ENCODE data around the gene LENG8. TPM values are rescaled to one million over a fixed set of nuclear protein-coding genes. Genes with fewer than 3 reads are reported as not detected.
A peak's percentile ranks its signal among the peaks of the same experiment; 100 is the strongest.

The LENG8 gene
- total RNA-seq, 1 donor from 2014 or later = 36.6 TPM

DNA sequence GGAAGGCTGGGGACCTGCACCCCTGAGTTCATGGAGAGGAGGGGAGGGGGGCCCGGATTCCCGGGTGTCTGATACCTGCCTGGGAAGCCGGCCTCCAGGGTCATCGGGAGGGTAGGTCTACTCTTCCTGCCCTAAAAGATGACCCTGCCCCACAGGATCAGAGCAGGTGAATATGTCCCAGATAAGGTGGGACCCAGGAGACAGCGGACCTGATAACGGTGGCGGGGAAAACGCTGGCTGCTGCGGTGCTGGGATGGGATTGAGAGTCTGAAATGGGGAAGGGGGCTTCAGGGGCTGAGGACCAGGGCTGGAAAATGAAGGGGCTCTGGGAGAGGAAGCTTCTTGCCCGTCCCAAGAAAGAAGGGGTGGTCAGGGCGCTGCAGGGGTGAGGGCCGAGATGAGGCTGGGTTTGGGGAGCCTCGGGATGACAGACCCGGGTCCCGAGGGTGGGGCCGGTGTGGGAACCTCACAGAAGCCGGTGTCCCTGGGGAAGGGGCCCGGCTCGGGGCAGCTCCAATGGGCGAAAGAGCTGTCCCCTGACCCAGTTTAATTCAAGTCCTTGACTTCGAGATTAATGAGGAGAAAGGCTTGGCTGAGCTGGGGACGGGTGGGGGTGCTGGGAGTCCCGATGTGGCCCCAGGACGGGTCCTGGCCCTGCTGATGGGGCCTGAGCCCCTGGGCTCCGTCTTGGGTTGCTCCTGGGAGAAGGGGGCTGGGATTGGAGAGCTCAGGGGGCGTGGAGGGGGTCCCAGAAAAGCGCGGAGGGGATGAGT lies 32.9 kb upstream of the LENG8 start:
- H3K4me2 ChIP-seq = peak overlapping the region; percentile 99
- peak overlapping the region; percentile 83 for H3K27ac Mint-ChIP-seq

DNA sequence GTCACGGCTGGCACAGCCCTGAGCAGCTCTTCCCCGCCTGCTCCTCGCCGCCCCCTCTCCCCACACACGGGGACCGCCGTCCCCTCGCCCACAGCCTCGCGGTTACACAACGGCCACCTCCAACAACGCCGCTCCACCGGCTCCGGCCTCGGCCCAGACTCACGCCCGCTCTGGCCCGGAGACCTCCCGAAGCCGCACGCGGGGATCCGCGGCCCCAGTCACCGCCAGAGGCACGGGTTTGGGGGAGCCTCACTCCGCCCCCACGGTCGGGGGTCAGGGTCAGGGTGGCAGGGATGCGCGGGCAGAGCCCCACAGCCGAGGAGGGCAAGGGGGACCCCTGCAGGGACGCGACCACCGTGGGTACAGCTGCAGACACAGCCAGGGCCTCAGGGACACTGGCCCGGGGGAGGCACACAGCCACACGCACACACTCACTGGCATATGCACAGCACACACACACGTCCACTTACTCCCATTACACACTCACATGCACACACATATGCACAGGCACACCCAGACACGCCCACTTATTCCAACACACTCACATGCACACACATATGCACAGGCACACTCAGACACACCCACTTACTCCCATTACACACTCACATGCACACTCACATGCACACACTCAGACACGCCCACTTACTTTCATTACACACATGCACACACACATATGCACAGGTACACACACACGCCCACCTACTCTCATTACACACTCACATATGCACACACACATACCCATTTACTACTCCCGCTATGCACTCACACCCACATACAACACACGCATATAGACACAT lies 32.1 kb upstream of the LENG8 start:
- H3K4me3 ChIP-seq = peak overlapping the region; percentile 100
- peak overlapping the region; percentile 85 for H3K4me3 Mint-ChIP-seq
- peak; percentile 34 for DNase-seq (ENCODE audit: low spot score)

More for the DNA sequence above, 32.9 kb upstream of the LENG8 start:
- Mint-ChIP-seq H3K9me3 (peaks cover 8% of the 10 kb centered on the region), H3K4me1 (peaks cover 34% of the 10 kb centered on the region), H3K27me3 (ENCODE audit: insufficient read depth, low read depth) (peaks cover 15% of the 10 kb centered on the region), H3K36me3 (peaks cover 12% of the 10 kb centered on the region), H3K4me3 (peak overlapping the region; percentile 85)
- TF ChIP-seq, protein P1, sequence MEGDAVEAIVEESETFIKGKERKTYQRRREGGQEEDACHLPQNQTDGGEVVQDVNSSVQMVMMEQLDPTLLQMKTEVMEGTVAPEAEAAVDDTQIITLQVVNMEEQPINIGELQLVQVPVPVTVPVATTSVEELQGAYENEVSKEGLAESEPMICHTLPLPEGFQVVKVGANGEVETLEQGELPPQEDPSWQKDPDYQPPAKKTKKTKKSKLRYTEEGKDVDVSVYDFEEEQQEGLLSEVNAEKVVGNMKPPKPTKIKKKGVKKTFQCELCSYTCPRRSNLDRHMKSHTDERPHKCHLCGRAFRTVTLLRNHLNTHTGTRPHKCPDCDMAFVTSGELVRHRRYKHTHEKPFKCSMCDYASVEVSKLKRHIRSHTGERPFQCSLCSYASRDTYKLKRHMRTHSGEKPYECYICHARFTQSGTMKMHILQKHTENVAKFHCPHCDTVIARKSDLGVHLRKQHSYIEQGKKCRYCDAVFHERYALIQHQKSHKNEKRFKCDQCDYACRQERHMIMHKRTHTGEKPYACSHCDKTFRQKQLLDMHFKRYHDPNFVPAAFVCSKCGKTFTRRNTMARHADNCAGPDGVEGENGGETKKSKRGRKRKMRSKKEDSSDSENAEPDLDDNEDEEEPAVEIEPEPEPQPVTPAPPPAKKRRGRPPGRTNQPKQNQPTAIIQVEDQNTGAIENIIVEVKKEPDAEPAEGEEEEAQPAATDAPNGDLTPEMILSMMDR (IDR thresholded peaks at IDR 0.05) = no peak
- TF ChIP-seq EZH2phosphoT487 (IDR thresholded peaks at IDR 0.05) (no peak), EZH2 (IDR thresholded peaks at IDR 0.05) (no peak)
- Histone ChIP-seq H3K27me3 (peaks cover 11% of the 10 kb centered on the region), H4K20me1 (ENCODE audit: low read depth) (peaks cover 17% of the 10 kb centered on the region), H3K9ac (peak overlapping the region; percentile 61), H3F3A (ENCODE audit: low read depth) (peaks cover 37% of the 10 kb centered on the region), H3K9me3 (ENCODE audit: low read depth) (no peaks in the 10 kb centered on the region), H3K36me3 (no peaks in the 10 kb centered on the region), H2AFZ (replicated peaks) (no peak overlapping the region), H3K79me2 (ENCODE audit: low read depth) (peaks cover 46% of the 10 kb centered on the region), H3K4me3 (peak overlapping the region; percentile 100), H3K4me1 (peaks cover 33% of the 10 kb centered on the region), H3K27ac (peak overlapping the region; percentile 67)
- DNase-seq (ENCODE audit: low spot score) = peak; percentile 19

DNA sequence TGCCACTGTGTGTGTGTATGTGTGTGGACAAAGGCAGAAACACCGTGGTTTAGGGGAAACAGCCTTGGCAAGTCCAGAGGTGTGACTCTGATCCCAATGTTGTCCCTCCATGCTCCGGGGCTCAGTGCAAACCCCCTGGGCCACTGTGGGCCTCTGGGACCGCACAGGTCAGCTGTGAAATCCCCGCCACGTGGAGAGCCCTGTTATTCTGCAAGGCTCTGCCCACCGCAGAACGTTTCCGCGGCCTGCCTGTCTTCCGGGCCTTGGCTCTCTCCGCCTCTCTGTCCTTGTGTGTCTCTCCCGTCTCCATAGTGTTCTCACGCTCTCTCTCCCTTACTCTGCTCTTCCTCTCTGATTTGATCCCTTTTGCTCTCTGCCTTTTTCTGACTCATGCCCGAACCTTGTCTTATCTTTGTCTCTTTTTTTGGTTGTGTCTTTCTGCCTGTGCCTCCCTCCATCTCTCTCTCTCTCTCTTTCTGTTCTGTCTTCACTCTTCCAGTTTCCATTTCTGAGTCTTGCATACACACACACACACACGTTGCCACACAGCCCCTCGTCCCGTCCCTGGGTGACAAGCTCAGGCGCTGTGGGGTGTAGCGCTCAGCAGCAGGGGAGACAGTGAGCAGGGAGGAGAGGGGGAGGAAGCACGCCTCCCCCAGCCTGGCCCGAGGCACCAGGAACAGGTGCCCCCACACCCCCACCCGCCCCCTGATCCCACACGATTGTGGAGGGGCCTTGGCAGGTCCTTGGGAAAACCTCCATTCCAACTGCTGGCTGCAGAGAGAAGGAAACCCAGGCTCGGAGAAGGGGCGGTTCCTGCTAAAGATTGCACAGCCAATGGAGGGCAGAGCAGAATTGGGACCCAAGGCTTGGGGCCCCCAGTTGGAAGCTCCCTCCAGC lies 30.7 kb upstream of the LENG8 start:
- peak; percentile 45 for DNase-seq (ENCODE audit: low spot score)
- H3K9ac ChIP-seq = no peak overlapping the region
- H3K4me1 ChIP-seq = peaks cover 44% of the 10 kb centered on the region
- peaks cover 30% of the 10 kb centered on the region for H4K20me1 ChIP-seq (ENCODE audit: low read depth)
- H3K27me3 ChIP-seq = peaks cover 11% of the 10 kb centered on the region
- H2AFZ ChIP-seq (replicated peaks) = no peak overlapping the region
- H3F3A ChIP-seq (ENCODE audit: low read depth) = peaks cover 49% of the 10 kb centered on the region
- TF ChIP-seq, protein P1 (IDR thresholded peaks at IDR 0.05) = no peak
- TF ChIP-seq EZH2phosphoT487 (IDR thresholded peaks at IDR 0.05) = no peak
- no peak for TF ChIP-seq EZH2 (IDR thresholded peaks at IDR 0.05)
- H3K4me3 ChIP-seq = peak overlapping the region; percentile 15
- peaks cover 8% of the 10 kb centered on the region for H3K9me3 Mint-ChIP-seq
- peak overlapping the region; percentile 85 for H3K27ac Mint-ChIP-seq
- peaks cover 46% of the 10 kb centered on the region for H3K79me2 ChIP-seq (ENCODE audit: low read depth)
- H3K4me3 Mint-ChIP-seq = peak overlapping the region; percentile 85
- peaks cover 48% of the 10 kb centered on the region for H3K4me1 Mint-ChIP-seq
- H3K9me3 ChIP-seq (ENCODE audit: low read depth) = no peaks in the 10 kb centered on the region
- peak overlapping the region; percentile 99 for H3K4me2 ChIP-seq
- H3K27ac ChIP-seq = peak overlapping the region; percentile 81
- H3K36me3 ChIP-seq = no peaks in the 10 kb centered on the region
- H3K27me3 Mint-ChIP-seq (ENCODE audit: insufficient read depth, low read depth) = peaks cover 17% of the 10 kb centered on the region
- peaks cover 16% of the 10 kb centered on the region for H3K36me3 Mint-ChIP-seq

More for the DNA sequence above, 32.1 kb upstream of the LENG8 start:
- H3K27ac Mint-ChIP-seq = peak overlapping the region; percentile 39
- TF ChIP-seq EZH2 (IDR thresholded peaks at IDR 0.05) = no peak
- TF ChIP-seq EZH2phosphoT487 (IDR thresholded peaks at IDR 0.05) = no peak
- TF ChIP-seq, protein P1 (IDR thresholded peaks at IDR 0.05) = no peak
- H3K9me3 Mint-ChIP-seq = peaks cover 8% of the 10 kb centered on the region
- Histone ChIP-seq H3K4me1 (peaks cover 41% of the 10 kb centered on the region), H4K20me1 (ENCODE audit: low read depth) (peaks cover 24% of the 10 kb centered on the region), H3K9ac (no peak overlapping the region), H3F3A (ENCODE audit: low read depth) (peaks cover 45% of the 10 kb centered on the region), H3K9me3 (ENCODE audit: low read depth) (no peaks in the 10 kb centered on the region), H3K79me2 (ENCODE audit: low read depth) (peaks cover 46% of the 10 kb centered on the region), H3K27ac (no peak overlapping the region), H2AFZ (replicated peaks) (no peak overlapping the region), H3K27me3 (peaks cover 11% of the 10 kb centered on the region), H3K36me3 (no peaks in the 10 kb centered on the region), H3K4me2 (peak overlapping the region; percentile 99)
- peaks cover 12% of the 10 kb centered on the region for H3K36me3 Mint-ChIP-seq
- peaks cover 42% of the 10 kb centered on the region for H3K4me1 Mint-ChIP-seq
- peaks cover 15% of the 10 kb centered on the region for H3K27me3 Mint-ChIP-seq (ENCODE audit: insufficient read depth, low read depth)
